NCI-H128 (cell line): ENCODE measurements around the gene ACSM3.
A peak's percentile ranks its signal among the peaks of the same experiment; 100 is the strongest.
"Not testable (repeated sequence)": the region's sequence is repeated elsewhere in the genome, so short reads cannot be mapped to it uniquely, and the experiment has no call there.

Experiments used
- DNase-seq: peaks from one replicate; lab custom pipeline; 2025; ENCODE audit not compliant: unreplicated experiment; lab: John Stamatoyannopoulos, UW

Gene ACSM3

GRCh38 chr16:20805684-20806167 is 41.9 kb downstream of the ACSM3 start:
- not testable (repeated sequence) for DNase-seq

GRCh38 chr16:20806168-20807050 is 42.6 kb downstream of the ACSM3 start, which contains the start of the genes ERI2 and REXO5:
Gene ERI2, minus strand, starts transcription at chr16:20806472. Its CDS starts 42 bp downstream, at chr16:20806430.
Gene REXO5, plus strand, starts transcription at chr16:20806527. Its CDS starts 427 bp downstream, at chr16:20806954.
- DNase-seq: peak; percentile 86

DNA sequence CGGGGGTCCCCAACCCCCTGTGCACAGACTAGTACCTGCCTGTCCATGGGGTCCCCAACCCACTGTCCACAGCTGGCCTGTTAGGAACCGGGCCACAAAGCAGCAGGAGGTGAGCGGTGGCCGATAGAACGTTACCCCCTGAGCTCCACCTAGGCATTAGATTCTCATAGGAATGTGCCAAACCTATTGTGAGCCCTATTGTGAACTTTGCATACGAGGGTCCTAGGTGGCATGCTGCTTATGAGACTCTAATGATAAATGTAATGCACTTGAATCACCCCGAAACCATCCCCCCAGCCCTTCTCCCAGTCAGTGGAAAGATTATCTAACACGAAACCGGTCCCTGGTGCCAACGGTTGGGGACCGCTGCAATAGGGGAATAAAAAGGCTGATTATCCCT is 44.0 kb downstream of the ACSM3 start:
- DNase-seq: no peak

DNA sequence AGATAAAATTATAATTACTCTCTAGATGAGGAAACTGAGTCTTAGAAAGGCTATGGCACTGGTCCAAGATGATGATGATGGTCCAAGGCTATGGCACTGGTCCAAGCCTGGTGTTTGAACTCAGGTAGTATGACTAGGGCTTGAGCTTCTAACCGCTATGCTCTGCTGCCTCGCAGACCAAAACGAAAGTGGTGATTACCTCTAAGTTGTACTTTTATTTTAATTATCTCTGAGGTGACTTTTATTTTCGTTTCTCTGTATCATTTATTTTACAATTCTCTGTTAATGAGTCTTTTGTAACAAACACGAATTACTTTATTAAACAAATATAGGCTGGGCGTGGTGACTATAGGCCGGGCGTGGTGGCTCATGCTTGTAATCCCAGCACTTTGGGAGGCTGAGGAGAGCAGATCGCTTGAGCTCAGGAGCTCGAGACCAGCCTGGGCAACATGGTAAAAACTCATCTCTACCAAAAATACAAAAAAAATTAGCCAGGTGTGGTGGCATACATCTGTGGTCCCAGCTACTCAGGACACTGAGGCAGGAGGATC is 48.1 kb downstream of the ACSM3 start:
- DNase-seq: no peak

- DNase-seq: no peak
These were observed 48.7 kb downstream of the ACSM3 start for GRCh38 chr16:20812510-20812909.

- no peak for DNase-seq
These were observed 51.0 kb downstream of the ACSM3 start for GRCh38 chr16:20814784-20815183.

GRCh38 chr16:20818929-20819585 is 55.2 kb downstream of the ACSM3 start:
- no peak for DNase-seq

DNA sequence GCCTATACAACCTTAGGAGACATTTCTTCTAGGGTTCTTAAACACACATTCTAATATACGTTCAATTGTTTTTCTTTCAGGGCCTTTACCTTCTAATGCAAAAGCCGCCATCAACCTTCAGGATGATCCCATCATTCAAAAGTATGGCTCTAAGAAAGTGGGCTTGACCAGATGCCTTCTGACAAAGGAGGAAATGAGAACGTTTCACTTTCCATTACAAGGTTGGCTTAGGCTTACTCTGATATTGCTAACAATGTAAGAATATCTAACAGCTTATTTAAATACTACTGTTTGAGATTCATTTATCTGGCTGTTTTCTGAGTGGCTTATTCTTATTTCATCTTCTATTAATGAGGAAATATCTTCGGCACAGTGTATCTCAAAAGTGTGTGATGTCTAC is 57.9 kb downstream of the ACSM3 start:
- no peak for DNase-seq

DNA sequence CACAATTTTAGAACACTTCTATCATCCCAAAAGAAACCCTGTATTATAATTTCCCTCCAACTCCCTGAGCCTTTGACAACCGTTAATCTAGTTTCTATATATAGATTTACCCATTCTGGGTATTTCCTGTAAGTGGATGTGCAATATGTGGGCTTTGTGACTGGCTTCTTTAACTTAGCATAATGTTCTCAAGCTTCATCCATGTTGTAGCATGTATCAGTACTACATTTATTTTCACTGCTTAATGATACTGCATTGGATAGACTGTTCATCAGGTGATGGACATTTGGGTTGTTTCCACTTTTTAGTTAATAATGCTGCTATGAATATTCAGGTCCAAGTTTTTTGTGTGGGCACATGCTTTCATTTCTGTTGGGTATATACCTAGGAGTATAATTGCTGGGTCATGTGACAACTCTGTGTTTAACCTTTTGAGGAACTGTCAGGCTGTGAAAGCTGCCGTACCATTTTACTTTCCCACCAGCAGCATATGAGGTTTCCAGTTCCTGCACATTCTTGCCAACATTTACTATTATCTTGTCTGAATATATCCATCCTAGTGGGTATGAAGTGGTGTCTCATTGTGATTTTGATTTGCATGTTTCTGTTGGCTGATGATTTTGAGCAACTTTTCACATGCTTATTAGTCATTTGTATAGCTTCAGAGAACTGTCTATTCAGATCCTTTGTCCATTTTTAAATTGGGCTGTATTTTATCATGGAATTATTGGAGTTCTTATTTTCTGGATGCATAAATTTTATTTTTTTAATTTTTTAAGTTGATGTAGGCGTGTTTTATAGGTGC is 58.9 kb downstream of the ACSM3 start:
- no peak for DNase-seq

- DNase-seq: no peak
These were observed 62.3 kb downstream of the ACSM3 start for GRCh38 chr16:20826039-20826566.

DNA sequence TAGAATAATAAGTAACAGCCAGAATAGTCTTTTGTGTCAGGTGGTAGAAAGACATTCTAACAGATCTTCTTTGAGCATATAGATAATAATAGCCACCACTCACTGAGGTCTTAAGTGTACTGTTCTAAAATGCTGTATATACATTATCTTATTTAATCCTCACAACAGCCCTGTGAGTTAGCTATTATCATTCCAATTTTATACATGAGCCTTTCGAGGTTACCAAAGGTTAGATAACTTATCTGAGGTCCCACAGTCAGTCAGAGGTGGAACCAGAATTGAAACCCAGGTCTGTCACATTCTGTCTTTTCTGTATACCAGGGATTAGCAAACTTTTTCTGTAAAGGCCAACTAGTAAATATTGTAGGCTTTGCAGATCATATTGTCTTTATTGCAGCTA is 65.7 kb downstream of the ACSM3 start:
- DNase-seq: no peak

- DNase-seq: no peak
These were observed 66.6 kb downstream of the ACSM3 start for GRCh38 chr16:20830372-20830771.

GRCh38 chr16:20833086-20833485 is 69.3 kb downstream of the ACSM3 start:
- no peak for DNase-seq

DNA sequence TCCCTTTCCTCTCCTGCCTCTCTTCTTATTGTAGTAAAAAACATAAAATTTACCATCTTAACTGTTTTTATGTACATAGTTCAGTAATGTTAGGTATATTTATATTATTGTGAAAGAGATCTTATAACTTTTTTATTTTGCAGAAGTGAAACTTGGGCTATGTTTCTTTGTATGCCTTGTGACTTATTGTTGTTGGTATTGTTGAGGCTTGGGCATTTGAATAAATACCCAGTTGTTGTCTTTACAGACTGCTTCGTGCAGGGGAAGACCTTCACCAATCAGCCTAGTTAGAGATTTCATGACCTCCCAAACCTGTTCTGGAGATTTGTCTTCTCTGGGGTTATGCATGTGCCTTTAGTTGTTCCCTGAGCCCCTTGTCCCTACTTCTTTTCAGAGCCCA is 74.4 kb downstream of the ACSM3 start:
- DNase-seq: no peak

GRCh38 chr16:20839504-20839903 is 75.7 kb downstream of the ACSM3 start:
- DNase-seq: no peak

DNA sequence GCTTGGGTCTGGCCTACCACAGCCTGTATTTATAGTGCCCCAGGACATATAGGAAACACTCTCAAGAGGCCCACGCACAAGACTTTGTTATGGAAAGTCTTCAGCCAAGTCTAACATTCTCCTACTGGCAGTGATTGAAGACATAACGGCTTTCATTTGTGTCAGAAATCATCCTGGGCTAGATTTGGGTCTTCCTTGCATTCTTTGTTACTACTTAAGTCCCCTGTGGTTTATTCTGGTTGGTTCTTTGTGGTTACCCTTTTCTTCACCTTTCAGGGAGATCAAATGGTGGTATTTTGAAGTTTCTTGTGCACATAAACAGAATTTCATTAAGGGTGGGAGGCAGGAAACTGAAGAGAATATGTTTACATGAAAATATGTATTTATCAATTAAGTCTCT is 80.2 kb downstream of the ACSM3 start:
- DNase-seq: no peak

- no peak for DNase-seq
These were observed 80.8 kb downstream of the ACSM3 start for GRCh38 chr16:20844588-20844987.

DNA sequence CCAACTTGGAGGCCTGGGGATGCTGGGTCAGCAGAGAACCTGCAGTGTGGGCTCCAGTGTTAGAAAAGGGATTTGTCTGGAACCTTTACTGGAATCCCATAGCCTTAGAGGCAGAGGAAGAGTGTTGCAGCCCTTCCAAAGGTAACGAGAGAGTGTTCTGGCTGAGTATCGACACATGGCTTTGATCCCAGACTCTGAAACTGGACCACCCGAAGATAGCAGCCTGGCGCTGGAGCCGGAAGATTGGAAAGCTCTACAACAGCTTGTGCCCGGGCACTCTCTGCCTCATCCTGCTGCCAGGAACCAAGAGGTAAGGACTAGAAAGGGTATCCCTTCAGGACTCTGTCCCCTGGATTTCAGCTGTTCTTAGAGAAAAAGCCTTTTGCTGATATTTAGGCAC is 82.2 kb downstream of the ACSM3 start:
- no peak for DNase-seq

DNA sequence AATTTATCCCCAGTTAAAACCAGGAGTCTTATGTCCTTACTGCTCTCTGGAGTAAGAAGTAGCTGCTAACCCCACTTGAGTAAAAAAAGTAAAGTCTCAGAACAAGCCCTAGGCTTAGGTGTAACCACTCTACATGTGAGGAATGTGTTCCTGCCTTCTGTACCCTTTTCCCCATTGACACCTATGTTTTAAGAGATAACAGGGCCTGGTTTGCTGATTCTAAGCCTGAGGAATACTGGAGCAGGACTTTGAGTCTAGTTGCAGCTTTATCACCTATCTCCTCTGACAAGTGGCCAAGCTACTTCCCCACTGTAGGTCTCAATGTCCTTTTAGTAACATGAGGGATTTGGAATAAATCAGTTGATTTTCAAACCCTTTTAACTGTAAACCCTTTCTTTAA is 82.7 kb downstream of the ACSM3 start:
- DNase-seq: no peak
